HTR-8/SVneo (cell line): ENCODE results near the gene CCDC142.
"Not testable (repeated sequence)": the region's sequence is repeated elsewhere in the genome, so short reads cannot be mapped to it uniquely, and the experiment has no call there.

ENCODE experiments used
- DNase-seq: peaks from one replicate; pipeline ENCODE4 v3.0.0; 2011; ENCODE audit warnings: low spot score, mixed read lengths; ENCODE audit not compliant: insufficient read length
- FAIRE-seq: peaks from 2 replicates; lab custom pipeline; 2011; peaks lifted over from hg19 to GRCh38; lab: Jason Lieb, UNC

The CCDC142 gene

DNA sequence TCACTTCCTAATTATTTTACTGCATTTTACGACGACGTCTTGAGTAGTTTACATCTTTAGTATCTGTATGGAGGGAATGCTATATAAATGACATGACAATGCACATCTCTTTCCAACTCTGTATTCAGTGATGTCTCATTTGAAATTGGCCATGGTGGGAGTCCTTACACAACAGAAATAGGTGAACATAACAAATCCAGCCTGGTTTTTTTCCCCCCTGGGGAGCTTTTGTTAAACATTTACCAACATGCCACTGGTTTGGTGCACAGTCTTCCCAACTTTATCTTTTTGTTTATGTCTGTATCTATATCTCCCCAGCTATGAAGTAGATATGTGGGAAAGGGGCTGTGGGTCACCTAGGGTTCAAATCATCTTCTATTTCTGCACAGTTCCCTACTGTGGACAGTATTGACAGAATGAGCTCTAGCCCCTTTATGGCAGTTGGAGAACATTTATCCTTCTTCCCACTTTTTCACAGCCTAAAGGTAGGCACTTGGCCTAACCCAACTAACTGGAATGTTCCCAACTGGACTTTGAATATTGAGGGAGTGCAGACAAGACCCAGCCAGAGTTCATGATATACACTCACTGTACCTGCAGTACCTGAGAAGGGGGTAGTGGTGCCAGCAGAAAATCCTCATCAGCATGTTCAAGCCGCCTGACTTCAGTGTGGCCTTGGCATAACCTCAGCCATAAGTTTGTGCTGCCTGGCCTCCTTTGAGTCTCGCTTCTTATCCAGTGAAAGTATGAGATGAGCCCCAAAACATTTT is 35.4 kb downstream of the CCDC142 start:
- DNase-seq, result no peak
- FAIRE-seq, result no peak

DNA sequence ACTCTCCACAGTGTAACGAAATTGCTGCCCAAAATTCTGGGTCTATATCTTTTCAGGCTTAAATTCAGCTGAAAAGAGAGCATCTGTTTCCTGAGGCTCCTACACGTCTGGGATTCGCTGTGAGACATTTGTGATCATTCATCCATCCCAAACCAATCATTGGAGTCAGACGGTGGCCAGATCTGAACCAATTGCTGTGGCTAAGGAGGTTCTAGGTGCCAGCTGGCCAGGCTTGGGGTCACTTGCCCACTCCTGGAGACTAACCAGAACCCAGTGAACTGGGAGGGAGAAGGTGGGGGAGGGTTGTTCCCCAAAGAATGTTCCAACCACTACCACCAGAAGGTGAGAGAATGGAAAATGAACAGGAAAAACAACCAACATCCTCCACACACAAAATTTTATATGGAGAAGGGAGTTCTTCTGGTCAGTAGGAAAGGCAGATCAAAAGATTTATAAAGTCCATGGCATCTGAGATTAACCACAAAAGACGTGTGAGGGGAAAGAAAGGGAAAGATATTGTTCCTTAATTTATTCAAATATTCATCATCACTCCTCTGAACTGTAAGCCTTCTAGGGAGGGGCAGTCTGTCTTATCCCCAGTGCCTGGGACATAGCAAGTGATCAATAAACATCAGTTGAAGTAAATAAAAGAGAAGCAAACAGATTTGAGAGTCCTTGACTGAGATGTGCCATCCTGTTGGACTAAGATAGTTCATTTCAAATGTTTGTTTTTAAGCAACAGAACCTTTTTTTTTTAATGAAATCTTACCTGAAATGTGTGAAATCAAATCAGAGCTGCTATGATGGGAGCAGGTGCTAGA is 38.1 kb downstream of the CCDC142 start:
- DNase-seq, result no peak
- FAIRE-seq, result no peak

DNA sequence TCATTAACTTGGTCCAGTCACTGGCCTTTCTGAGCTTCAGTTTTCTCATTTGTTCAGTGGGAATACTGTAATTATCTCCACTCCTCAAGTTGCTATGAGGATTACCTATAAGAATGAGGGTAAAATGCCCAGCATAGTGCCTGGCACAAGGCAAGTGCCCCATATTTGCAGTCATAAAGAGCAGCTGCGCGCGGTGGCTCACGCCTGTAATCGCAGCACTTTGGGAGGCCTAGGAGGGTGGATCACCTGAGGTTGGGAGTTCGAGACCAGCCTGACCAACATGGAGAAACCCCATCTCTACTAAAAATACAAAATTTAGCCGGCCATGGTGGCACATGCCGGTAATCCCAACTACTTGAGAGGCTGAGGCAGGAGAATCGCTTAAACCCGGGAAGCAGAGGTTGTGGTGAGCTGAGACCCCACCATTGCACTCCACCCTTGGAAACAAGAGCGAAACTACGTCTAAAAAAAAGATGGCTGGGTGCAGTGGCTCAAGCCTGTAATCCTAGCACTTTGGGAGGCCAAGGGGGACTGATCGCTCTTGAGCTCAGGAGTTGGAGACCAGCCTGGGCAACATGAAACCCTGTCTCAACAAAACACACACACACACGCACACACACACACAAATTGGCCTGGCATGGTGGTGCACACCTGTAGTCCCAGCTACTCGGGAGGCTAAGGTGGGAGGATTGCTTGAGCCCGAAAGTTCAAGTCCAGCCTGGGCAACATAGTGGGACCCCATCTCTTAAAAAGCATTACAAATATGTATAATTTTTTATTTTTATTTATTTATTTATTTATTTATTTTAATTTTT is 40.1 kb downstream of the CCDC142 start:
- DNase-seq, FAIRE-seq: not testable (repeated sequence)

DNA sequence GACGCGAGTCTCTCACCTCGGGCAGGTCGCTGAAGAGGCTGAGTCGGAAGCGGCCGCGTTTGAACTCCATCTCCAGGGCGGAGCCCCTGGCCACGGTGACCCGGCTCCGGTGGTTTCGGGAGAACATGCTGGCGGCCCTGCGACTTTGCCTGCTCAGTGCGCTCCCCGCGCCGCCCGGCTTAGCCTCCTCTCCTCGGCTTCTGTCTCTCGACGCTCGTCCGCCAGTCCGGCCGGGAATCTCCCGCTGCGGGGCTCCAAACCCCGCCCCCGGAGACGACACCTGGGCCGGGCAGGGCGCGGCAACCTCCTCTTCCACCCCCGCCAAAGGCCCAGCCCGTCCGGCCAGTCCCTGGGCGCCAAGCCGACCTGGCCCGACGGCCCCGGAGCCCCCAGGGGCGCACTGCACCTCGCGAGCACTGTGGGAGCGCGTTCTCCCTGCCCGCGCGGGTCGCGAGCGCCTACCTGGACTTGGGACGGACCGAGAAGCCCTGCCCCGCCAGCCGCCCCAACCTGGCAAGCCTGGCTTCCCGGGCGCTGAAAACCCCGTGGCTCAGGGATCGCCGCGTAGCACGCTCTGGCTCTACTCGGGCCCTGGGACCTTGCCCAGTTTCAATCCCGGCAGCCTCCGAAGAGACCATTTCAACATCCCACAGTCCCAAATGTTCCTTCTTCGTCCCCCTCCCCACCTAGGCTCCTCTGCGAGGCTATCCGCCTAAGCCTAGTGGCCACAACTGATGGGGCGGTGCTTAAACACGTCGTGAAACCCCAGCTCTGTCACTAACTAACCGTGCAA is 40.9 kb downstream of the CCDC142 start, which contains the start of gene RTKN:
RTKN (minus strand) TSS at position 248 of the 793 bp plus-strand sequence; CDS start at position 127, 121 bp downstream.
- FAIRE-seq (no peak), DNase-seq (no peak)

DNA sequence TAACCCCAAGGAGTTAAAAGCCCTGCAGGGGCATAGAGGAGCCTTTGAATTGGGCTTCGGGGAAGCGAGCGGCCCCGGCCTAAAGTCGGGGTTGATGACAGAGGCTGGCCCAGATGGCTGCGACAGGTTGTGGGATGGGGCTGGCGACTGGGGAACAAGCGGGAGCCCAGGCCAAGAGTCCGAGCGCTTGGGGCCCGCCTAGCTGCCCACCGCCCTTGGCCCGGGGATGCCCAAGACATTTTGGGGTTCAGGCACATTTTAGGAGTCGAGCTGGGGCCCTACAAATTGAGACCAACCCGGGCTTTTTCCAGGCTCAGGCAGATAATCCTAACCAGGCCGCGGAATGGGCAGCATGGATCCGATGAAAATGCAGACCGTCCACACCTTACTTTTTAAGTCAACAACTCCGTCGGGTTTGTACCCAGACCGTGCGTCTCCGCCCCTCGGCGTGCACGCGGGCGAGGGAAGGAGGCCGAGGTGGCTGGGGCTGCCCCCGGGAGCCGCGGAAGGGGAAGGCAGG is 41.6 kb downstream of the CCDC142 start:
- DNase-seq, result no peak
- FAIRE-seq, result no peak

DNA sequence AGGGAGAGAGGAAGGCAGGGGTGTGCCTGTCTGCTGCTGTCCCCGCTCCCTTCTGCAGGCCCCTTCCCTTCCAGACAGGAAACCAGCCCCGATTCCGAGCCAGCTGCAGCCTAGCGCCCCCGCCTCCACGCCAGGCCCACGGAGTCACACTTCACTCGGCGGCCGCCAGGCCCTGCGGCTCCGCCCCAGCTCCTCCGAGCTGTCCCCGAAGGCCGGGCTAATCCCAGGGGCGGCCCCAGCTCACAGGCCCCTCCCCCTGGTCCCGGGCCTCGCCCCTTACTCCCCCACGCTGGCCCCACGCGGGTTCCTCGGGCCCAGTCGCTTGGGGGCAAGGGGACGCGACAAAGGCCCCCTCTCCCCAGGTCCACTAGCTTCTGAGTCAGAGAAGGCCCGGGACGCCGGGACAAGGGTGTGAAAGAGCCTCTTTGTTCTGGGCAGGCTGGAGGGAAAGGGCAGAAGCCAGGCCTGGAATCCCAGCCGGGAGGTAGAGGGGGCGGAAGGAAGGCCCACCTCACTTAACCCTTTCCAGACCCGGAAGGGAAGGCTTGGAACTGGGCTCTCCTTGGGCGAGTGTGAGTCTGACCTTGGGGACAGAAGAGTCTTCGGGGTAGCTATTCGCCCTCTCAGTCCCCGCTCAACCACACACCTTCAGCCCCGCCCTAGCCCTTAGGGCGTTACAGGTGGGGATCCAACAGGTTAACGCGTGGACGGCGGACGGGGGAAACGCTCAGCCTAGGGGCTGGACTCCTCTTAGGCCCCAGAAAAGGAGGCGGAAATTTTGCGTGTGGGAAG is 42.2 kb downstream of the CCDC142 start:
- FAIRE-seq (peak; percentile 84), DNase-seq (peak; percentile 98)

DNA sequence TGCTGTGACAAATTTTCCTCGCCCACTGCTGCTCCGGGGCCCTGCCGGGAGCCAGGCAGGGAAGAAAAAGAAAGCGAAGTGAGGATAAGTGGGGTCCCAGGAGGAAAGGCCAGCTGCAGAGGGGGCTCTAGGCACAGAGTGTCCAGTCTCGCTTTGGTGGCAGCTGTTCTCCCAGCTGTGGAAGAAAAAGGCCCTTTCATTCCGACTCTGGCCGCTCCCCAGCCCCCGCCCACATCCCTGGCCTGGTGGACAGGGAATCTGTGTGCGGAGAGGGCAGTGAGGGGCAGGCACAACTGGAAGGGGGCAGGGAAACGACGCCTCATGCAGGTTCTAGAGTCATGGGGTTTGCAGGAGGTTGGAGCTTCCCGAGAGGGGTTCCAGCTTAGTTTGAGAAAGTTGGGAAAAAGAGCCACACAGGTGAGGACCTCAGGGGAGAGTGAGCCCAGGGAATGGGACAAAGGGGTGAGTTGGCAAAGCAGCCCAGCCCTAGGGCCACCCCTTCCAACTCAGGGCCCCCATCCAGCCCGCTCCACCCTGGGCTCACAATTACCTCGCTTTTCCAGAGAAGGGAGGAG is 42.9 kb downstream of the CCDC142 start:
- FAIRE-seq, result peak; percentile 54
- DNase-seq, result peak; percentile 57

DNA sequence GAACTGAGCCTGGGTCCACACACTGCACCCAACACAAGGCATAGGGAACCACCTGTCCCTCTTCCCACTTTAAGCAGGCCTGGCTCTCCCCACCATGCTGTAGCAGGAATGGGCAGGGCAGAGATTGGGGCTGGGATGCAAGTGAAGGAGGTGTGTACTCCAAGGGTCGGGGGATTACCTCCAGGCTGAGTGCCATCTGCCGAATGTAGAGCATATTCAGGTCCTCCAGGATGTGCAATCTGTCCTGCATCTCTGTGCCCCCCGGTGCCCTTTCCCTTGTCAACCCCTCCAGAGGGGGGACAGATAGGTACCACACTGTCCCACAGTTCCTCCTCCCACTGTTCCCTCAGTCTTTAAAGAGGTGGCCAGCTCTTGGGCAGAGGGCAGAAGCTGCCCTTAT is 43.4 kb downstream of the CCDC142 start:
- DNase-seq, result no peak
- FAIRE-seq, result no peak

DNA sequence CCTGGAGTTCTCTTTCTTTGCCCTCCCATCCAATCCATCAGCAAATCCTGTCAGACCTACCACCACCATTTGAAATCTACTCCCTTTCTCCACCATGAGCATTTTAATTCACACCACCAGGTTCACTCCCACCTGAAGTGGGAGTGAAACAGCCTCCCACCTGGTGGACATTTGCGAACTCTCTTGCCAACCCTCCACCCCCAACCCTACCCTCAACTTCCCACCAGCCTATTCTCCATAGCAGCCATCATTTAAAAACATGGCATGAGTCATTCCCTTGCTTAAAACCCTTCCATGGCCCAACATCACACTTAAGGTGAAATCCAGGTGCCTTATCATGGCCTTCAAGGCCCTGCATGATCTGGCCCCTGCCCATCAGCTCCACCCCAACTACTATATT is 44.5 kb downstream of the CCDC142 start:
- FAIRE-seq (no peak), DNase-seq (no peak)

DNA sequence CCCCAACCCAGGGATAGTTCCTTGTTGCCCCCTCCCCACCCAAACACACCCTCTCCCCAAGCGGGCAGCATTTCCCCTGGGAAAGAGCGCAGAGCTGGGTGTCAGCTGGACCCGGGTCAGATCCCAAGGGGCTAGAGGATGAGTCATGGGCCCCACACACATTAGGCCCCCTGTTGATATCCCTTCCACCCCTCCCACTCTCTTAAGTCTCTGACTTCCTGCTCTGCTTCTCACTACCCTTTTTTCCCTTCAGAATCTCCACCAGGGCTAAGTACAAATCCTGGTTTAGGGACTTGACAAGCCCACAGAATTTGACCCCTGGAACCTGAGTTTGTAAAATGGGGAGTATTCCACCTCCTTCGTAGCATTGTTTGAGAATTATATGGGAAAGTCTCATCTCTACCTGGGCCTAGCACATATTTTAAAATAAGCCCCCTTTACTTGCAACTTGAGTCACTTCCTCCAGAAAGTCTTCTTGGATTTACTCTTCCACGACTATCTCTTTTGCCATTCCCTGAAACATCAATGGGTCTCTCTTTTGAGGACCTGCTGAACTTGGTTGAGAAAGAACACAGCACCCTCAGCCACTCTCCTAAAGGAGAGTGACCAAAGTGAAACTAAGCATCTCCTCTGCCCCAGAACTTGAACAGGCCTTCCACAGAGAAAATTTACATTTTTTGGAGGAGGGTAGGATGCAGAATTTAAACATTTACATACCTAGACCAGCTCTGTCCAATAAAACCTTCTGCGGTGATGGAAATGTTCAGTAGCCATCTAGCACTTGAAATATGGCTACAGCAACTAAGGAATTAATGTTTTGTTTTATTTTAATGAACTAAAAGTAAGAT is 45.7 kb downstream of the CCDC142 start:
- no peak for DNase-seq
- no peak for FAIRE-seq

DNA sequence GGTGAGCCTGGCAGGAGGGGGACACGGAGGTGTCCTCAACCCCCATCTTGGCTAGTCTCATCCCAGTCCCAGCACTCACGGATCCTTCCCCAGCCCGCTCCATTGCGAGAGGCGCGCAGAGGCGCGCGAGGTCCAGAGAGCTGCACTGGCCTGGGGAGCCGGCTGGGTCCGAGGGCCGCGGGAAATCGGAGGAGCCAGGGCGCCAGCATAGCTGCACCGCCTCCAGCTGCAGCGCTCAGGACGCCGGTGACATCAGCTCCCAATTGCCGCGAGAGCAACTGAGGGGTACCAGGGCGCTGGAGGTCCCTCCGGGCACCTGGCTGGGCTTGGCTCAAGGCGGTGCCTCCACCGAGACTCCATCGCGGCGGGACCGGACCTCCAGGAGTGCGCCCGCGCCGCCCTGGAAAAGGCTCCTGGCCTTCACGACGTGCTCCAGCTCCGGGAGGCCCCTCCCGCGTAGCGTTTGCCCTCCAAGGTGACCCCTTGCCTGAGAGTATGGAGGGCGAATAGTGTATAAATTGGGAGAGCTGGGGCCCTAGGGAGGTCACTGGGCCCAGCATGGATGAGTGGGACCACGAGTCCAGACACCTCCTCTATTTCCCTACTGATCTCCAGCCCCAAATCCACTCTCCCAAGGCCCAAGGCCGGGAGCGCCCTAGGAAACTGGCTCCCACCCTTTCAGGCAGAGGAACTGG is 46.5 kb downstream of the CCDC142 start:
- no peak for DNase-seq
- no peak for FAIRE-seq

DNA sequence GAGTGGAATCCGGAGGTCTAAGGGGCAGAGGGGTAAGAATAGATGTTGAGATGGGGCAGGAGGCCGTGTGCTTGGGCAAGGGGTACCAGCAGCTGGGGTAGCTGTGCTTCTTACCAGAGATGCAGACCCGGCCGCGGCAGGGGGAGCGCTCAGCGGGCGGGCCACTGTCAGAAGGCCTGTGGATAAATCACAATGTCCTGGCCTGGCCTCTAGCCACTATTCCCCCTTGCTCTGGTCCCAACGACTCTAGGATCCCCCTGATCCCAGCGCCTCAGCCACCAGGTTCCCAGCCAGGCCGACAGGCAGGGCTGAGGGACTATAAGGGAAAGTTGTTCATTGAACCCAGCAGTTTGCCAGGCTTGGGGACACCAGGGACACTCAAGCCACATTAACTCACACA is 52.3 kb downstream of the CCDC142 start:
- no peak for DNase-seq
- FAIRE-seq, result no peak

DNA sequence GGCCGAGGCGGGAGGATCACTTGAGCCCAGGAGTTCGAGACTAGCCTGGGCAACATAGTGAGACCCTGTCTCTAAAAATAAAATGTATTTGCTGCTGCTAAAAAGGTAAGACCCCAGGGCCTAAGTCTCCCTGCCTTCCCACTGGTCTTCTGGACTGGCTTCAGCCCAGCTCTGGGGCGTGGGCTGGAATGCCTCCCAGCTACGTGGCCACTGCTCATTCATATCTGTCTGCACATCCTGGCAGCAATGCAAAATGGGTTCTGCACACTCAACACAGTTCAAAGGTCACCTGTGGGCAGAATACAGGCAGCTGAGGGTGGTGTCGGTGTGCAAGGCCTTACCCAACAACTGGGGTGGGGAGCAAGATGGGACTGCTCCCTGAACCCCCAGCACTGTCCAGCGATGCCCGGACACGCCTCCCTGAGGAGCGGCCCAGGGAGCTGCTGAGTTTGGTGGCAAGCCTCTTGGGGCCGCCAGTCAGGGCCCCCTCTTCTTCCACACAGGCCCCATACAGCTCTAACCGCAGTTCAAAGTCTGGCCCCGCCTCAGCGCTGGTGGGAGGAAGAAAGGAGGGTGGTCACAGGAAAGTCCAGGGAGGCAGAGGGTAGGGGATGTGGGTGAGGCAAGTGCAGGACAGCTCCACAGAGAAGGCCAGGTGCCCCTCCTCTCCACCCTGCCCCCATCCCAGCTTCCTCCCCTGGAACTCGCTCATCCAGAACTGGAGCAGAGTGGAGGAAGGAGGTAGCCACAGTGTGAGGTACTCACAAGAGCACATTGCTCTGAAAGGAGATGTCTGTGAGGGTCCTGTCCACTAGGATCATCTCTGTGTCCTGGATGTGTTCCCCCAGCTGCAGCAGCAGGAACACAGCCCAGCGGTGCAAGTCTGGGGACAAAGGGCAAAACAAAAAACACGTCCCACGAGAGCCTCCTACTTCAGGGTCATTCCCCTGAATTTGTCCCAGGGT is 53.0 kb downstream of the CCDC142 start:
- FAIRE-seq (no peak), DNase-seq (no peak)

DNA sequence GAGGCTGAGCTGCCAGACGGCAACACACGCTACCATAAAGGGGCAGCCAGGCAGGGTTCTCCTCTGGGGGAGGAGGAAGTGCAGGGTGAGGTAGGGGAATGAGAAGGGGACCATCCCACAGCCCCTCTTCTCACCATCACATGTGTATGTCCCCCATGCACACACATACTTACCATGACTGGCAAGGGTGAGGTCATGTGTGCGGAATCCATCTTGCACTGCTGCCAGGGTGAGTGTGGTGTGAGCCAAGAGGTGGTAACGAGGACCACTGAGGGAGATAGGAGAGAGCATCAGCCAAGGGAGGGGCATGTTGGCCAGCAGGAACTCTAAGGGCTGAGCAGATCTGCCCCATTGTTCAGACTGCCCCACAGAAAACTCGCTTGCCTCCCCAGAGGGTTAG is 54.1 kb downstream of the CCDC142 start:
- FAIRE-seq (no peak), DNase-seq (no peak)

DNA sequence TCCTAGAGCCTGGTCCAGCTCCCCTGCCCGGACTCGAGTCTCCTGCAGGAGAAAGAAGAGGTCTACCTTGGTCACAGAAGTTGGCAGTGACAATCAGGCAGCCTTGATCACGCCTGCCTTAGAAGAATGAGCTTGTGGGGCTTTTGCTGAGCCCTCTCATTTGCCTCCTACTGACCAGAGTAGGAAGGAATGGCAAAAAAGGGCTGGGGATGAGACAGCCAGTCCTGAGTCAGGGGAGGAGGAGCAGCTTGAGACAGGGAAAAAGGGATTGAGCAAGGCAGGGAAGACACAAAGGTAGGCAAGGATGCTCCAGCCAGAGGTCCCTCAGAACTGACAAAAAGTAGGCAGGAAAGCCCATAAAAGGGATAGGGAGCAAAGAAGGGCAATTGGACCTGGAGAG is 55.2 kb downstream of the CCDC142 start:
- FAIRE-seq (no peak), DNase-seq (no peak)

DNA sequence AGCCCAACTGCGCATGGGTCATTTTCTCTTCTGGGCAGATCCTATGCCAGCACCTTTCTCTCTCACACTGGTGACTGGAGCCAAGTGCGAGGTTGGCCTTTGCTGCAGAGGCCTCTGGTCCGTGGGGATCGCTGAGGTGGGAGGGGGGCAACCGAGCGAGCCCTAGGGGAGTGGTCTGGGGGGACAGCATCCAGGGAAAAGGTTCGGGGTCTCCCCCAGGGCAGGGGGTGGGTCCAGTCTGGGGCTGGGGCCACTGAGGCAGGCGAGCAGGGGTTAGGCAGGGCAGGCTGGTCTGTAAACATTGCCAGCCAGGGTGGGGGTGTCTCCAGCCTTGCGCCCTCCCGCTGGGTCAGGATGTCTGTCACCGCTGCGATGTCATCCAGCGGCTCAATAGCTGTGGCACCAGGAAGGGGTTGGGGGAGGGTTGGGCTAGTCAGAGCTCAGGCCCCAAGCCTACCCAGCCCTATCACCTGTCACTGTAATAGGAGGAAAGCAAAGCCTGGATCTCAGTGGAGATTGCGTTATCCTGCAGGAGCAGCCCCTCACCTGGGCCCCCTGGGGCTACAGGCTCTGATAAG is 56.5 kb downstream of the CCDC142 start:
- FAIRE-seq (no peak), DNase-seq (no peak)
